Activated CD8-positive, alpha-beta memory T cell treated with anti-CD3 and anti-CD28 coated beads for 48 hours (primary cell): Measurements from ENCODE around the gene LRCH4.
"Not testable (repeated sequence)": the region's sequence is repeated elsewhere in the genome, so short reads cannot be mapped to it uniquely, and the experiment has no call there.

Experiments used
- DNase-seq, 3 experiments: peaks; one replicate each; pipeline ENCODE4 v3.0.0-alpha.2; 2020; ENCODE audit warnings: low read depth in 2 of 3, low spot score in 2 of 3

Gene LRCH4

DNA sequence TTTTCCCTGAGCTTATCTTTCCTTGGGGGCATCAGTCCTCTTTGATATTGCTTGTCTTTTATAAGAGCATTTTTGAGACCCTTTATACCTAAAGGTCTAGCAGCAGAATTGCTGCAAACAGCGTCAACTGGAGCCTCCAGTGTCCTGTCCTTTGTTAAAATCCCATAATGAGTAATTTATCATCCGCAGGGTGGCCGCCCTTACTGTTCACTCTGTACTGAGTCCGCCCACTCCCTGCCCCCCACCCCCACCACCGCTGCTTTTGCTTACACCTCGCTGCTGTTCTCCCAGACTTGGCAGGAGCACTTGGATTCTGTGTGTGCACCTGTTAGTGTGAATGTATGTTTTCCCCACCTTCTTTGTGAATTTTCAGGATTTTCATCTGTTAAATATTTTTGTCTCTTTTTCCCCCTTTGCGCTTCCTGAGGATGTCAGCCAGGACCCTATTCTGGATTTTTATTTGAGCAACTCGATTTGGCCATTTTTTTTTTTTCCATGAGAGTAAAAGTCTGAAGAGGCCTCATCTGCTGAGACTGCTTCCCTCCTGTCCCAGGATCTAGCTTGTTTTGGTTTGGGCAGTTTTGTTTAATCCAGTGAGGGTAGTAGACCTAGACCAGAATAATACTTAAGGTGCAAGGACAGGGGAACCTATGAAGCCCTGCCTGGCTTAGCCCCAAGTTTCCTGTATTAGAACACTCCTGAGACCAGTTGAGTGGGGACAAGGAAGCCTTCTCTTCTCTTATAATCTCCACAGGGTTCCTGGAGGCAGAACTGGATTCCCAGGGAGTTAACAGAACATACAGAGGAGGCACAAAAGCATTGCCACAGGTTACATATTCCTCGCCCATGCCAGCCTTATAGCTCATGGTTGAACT, 38.8 kb downstream of the LRCH4 start:
- no peak for DNase-seq

DNA sequence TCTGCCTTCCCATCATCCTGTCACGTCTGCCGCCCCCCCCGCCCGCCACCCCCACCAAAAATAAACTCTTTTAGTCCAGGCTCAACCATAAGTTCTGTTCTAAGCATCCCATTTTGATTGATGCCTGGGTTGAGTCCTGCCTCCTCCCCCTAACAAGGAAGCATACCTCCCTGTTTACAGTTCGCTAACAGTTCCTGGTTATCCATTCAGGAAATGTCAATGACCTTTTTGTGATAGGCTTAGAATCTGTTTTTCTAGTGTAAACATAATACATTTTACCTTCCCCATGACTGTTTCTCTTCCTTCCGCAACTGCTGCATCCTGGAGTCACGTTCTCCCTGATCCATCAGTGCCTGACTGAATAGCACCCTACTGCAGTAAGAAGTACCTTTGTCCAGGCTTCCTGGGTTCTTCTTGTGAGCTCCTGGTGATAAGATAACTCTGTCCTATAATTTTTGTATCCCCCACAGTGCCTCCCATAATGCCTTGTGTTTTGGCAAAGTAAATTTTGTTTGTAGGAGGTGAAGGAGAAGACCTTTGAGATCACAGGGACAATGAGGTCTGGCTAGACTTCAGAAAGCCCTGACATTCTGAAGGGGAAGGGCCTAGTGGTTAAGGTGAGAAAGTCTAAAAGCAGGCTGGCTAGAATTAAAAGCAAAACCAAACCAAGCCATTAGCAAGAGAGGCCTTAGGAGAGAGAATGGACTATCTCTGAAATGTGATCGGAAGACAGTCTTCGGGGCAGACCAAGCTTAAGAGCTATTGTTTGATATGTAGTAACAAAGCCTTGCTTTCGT, 39.6 kb downstream of the LRCH4 start:
- DNase-seq = no peak

DNA sequence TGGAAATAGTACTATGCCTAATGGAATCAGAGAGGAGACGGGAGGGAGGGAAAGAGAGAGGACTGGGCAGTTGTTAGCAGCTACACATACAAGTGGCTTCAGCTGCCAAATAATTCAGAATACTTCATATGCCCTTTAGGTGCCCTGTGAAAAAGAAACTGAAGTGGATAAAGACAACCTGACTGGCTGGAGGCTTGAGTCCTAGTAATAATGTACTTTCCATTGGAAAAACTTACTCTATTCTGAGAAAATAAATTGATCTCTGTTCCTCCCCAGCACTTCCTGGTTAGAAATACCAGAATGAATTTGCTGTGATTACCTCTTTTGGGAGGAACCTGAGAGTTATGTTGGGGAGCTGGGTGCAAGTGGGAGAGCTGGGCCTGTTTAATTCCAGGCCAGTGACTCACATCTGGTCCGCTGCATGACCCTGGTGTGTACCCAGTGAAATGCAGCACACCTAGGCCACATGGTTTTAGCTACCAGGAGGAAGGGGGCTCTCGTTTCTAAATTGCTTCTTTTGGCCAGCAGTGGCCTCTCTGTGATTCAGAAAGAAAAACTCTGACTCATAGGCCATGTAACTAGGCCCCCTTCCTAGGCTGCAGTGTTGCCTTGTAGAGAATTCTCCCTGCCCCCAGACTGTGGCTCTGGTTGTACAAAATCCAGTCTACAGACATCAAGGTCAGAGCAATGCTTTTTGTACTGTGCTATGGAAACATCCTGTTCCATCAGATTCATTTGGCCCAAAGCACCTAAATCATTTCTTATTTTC, 40.4 kb downstream of the LRCH4 start:
- DNase-seq = peak in 1 of 3 experiments; percentile 54

DNA sequence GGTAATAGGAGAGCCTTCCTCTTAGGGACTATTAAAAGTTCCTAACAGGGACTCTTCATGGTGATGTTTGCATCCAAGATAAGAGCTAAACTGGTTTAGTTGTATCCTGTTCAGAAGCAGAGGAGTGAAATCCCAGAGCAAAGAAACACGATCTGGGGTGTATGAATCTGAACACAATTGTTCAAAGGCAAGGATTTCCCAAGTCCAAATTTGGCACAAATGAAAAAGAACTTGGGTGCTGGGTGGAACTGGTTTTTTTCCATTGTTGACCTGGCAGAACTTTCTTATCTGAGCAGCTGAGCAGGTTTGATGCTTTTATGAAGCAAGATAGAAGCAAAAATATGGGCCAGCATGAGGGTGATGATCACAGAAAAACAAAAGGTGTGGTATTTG, 41.0 kb downstream of the LRCH4 start:
- no peak for DNase-seq

DNA sequence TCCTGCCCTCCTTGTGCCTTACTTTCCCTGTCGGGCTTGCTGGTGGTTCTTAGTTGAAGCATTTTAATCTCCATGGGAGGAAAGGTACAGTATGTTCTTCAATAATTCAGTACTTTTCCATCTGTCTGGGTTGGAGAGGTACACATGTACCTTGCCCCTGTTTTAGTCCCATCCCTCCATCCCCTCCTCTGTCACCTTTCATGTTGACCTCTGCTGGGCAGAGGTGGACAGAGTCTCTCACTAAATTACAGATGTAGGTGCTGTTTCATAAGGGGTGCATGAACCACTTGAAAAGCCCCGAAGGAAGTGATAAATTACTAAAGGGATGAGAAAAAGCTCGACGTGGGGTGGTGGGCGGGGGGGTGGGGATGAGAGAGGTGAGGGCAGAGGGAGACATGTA, 41.5 kb downstream of the LRCH4 start:
- DNase-seq = no peak

DNA sequence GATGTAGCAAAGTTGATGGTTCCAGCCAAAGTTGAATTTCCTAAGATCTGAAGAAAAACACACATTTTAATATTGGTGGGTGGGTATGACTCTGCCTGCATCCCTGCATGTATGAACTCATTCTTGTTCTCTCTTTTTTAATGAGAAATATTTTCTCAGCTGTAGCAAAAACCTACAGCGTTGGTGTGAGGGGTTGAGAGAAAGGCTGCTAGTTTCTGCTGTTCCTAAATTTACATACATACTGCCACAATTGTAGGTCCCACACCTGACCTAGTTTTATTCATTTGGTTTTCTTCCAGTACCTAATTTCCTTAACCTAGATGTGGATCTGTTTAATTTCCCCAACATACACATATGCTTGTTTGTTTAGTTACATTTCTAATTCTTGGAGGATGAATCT, 42.3 kb downstream of the LRCH4 start:
- no peak for DNase-seq

DNA sequence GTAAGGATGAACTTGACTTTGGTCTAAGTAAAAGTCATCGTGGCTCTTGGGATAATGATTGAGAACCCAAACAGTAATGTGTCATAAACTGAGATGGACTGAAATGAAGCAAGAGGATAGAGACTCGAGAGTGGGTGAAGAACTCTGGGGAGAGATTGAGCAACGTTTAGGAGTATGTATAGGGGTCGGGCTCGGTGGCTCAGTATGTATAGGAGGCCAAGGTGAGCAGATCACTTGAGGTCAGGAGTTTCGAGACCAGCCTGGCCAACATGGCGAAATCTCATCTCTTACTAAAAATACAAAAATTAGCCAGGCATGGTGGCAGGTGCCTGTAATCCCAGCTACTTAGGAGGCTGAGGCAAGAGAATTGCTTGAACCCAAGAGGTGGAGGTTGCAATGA, 44.6 kb downstream of the LRCH4 start:
- DNase-seq = not testable (repeated sequence)

DNA sequence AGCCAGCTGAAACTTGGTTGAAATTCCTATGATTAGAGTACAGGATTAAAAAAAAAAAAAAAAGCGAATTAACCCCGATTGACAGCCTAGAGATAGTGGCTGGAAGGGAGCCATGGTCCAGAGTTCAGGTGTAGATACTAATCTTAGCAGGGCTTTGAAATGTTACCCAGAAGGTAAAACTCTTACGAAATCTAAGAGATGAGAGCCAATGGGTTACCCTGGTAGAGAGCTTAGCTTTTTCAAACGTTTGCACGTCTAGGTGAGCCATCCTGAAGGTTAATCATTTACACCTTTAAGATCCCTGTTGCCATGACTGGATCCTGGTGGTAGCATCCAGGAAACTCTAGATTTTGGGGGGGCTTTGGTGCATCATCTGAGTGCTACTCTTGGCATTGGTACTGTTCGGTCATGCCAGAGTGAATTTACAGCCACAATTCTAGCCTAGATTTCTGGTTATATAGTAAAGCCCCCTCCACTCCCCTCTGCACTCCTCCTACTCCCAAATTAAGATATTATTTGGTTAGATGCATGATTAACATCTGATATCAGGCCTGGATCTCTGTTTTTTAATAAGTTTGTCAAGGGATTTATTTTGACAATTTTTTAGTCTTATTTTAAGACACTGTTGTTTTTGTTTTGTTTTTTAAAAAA, 45.7 kb downstream of the LRCH4 start:
- DNase-seq = no peak

DNA sequence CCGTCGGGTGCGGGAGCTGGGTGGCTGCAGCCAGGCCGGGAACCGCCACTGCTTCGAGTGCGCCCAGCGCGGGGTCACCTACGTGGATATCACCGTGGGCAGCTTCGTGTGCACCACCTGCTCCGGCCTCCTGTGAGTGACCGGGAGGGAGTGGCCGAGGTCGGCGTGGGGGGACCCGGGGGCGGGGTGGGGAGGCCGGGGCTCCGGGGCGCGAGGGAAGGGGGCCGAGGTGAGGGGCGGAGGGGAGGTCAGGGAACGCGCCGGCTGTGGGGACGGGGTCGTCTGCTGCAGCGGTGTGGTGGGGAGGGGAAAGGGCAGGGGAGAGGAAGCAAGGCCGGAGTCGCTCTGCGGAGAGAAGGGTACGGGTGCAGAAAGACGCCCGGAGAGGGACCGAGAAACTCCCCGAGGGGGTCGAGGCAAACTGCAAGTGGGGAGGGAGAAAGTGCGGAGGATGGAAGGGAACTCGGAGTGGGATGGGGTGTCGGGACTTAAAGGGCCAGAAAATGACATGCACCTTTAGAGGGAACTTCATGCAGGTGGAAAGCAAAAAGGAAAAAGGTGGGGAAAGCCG, 46.4 kb downstream of the LRCH4 start:
- DNase-seq = no peak

DNA sequence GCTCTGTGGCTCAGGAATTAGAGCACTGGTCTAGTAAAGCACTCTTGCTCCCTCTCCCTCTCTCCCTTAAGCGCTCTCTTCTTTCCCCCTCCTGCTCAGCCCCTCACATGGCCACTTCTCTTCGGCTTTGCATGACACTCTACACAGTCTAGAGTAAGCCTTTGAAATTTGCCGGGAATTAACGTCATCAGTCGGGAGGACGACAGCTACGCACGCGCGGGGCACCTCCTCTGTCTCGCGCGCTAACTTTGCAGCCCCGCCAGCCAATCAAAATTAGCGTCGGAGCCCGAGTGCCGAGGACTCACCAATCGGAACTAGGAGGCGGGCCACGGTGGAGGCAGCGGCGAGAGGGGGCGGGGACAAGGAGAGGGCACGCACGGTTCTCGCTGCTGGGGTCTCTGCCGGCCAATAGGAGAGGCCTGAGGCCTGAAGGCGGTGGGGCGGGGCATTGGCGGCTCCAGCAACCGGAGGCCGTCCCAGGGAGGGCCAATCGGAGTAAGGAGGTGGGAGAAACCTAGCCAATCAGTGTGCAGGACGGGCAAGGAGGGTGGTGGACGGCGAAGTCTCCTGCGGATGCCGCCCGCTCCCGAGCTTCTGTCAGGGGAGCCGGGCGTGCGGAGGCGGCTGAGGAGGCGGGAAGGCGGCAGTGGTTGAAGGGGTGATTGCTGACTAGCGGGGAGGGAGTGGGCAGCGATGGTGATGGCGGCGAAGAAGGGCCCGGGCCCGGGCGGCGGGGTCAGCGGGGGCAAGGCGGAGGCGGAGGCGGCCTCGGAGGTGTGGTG, 47.1 kb downstream of the LRCH4 start, which contains the start of gene AGFG2:
TSS of gene AGFG2 (plus strand) at position 550 of the 782 bp plus-strand sequence. CDS start at position 694, 144 bp downstream.
- peak; percentile 96 to 100 (median 99) for DNase-seq

DNA sequence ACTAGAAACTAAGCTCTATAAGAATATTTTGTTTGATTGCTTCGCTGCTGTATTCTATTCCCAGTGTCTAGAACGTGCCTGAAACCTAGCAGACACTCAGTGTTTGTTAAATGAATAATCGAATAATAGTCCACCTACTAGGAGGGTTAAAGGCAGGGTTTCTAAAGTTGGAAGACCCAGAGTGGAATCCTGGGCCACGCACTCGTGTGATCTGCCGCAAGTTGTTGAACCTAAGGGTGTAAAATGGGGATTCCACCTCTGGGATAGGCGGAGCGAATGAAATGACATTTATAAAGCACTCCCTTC, 47.6 kb downstream of the LRCH4 start:
- no peak for DNase-seq

DNA sequence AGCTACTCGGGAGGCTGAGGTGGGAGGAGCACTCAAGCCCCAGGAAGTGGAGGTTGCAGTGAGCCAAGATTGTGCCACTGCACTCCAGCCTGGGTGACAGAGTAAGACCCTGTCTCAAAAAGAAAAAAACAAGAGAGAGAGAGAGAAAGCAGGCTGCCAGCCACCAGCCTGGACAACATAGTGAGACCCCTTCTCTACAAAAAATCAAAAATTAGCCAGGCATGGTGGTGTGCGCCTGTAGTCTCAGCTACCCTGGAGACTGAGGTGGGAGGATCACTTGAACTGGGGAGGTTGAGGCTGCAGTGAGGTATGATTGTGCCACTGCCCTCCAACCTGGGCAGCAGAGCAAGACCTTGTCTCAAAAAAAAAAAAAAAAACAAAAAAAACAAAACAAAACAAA, 49.2 kb downstream of the LRCH4 start:
- not testable (repeated sequence) for DNase-seq

DNA sequence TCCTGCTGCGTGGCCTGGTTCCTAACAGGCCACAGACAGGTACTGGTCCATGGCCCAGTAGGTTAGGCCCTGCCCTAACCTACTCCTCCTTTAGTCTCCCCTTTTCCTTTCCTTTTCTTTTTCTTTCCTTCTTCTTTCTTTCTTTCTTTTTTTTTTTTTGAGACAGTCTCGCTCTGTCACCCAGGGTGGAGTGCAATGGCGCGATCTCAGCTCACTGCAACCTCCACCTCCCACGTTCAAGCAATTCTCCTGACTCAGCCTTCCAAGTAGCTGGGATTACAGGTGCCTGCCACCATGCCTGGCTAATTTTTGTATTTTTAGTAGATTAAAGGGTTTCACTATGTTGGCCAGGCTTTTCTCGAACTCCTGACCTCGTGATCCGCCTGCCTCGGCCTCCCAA, 49.9 kb downstream of the LRCH4 start:
- DNase-seq = not testable (repeated sequence)

DNA sequence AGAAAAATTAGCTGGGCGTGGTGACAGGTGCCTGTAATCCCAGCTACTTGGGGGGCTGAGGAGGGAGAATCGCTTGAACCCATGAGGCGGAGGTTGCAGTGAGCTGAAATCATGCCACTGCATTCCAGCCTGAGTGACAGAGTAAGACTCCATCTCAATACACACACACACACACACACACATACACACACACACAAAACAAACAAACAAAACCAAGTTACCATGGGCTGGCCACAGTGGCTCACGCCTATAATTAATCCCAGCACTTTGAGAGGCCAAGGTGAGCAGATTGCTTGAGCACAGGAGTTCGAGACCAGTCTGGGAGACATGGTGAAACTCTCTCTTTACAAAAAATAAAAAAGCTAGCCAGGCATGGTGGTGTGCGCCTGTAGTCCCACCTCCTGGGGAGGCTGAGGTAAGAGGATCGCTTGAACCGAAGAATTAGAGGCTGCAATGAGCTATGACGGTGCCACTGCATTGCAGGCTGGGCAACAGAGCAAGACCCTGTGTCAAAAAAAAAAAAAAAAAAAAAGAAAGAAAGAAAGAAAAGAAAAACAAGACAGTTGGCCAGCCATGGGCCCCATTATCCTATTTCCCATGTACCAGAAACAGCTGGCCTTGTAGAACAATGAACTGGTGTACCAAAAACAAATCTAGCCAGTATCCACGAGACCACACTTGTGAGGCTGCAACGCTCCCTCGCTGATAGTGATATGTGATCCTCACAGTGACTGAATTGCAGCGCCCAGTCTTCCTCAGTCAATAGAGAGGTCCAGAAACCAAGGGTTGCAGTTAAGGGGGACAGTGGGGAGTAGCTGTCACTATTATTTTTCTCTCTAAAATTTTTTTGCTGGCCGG, 53.5 kb downstream of the LRCH4 start:
- no peak for DNase-seq

DNA sequence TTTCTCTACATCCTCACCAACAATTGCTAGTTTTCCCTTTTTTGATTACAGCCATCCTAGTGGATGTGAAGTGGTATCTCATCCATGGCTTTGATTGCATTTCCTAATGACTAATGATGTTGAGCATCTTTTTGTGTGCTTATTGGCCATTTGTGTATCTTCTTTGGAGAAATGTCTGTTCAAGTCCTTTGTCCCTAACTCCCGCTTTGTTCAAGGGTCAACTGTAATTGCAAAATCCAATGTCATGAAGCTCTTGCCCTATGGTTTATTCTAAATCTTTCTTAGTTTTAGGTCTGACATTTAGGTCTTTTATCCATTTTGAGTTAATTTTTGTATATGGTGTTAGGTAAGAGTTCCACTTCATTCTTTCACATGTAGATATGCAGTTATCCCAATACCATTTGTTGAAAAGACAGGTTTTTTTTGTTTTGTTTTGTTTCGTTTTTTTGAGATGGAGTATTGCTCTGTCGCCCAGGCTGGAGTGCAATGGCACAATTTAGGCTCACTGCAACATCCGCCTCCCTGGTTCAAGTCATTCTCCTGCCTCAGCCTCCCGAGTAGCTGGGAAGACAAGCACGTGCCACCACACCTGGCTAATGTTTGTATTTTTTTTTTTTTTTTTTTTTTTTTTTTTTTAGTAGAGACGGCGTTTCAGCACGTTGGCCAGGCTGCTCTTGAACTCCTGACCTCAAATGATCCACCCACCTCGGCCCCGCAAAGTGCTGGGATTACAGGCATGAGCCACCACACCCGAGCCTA, 57.6 kb downstream of the LRCH4 start:
- DNase-seq = not testable (repeated sequence)
